CD14-positive monocyte (primary cell): ENCODE results near the gene RBFOX1. TPM values are rescaled to one million over a fixed set of nuclear protein-coding genes. Genes with fewer than 3 reads are reported as not detected.

Experiments
- DNase-seq, 3 donors: peaks; one replicate each; pipeline ENCODE4 v3.0.0-alpha.2; 2011 to 2022
- H2AFZ ChIP-seq: 2 replicates; pipeline ENCODE4 v1.6.0; 2012; ENCODE audit warnings: mild to moderate bottlenecking, low read depth, low read length, inconsistent platforms; ENCODE audit not compliant: insufficient read depth, poor library complexity, severe bottlenecking
- H3K27ac ChIP-seq, 2 donors: 1 replicate in 1 of 2; 2 replicates in 1 of 2; pipeline ENCODE4 v1.5.1; 2012 to 2013; ENCODE audit warnings: low read length in 2 of 2, control low read depth in 1 of 2, inconsistent platforms in 1 of 2, low read depth in 1 of 2, mild to moderate bottlenecking in 1 of 2
- H3K27me3 ChIP-seq, 2 donors: one replicate each; pipeline versions ENCODE4 v1.6.0 to v1.6.1; 2011 to 2013; ENCODE audit warnings: low read length in 2 of 2; ENCODE audit not compliant: control insufficient read depth in 2 of 2, insufficient read depth in 2 of 2
- H3K36me3 ChIP-seq, 2 donors: replicated peaks in 1 of 2; 1 replicate in 1 of 2; 2 replicates in 1 of 2; pipeline versions ENCODE4 v1.5.1 to v1.6.1; 2012 to 2013; ENCODE audit warnings: low read length in 2 of 2, control low read depth in 1 of 2, inconsistent platforms in 1 of 2, mild to moderate bottlenecking in 1 of 2; ENCODE audit not compliant: insufficient read depth in 2 of 2, control insufficient read depth in 1 of 2
- H3K4me1 ChIP-seq, 2 donors: 1 replicate in 1 of 2; 2 replicates in 1 of 2; pipeline versions ENCODE4 v1.5.1 to v1.6.1; 2012 to 2013; ENCODE audit warnings: low read length in 2 of 2, control low read depth in 1 of 2, inconsistent platforms in 1 of 2, mild to moderate bottlenecking in 1 of 2, moderate library complexity in 1 of 2; ENCODE audit not compliant: insufficient read depth in 2 of 2, control insufficient read depth in 1 of 2
- H3K4me2 ChIP-seq: replicated peaks from 2 replicates; pipeline ENCODE3; 2012; ENCODE audit warnings: low read length, moderate library complexity, mild to moderate bottlenecking; ENCODE audit not compliant: poor library complexity, severe bottlenecking; ENCODE audit errors: extremely low read depth
- H3K4me3 ChIP-seq, 3 experiments: fragments of 200-600 bp in 1 of 3; sonication (generic) in 1 of 3; replicated peaks in 1 of 3; 1 replicate in 2 of 3; 2 replicates in 1 of 3; pipeline ENCODE4 v1.5.1; 2011 to 2013; ENCODE audit warnings: low read length in 3 of 3, mild to moderate bottlenecking in 3 of 3, control low read depth in 2 of 3, low read depth in 2 of 3, inconsistent platforms in 1 of 3, moderate library complexity in 1 of 3
- H3K79me2 ChIP-seq: 2 replicates; pipeline ENCODE4 v1.6.0; 2012; ENCODE audit warnings: mild to moderate bottlenecking, control low read depth, inconsistent platforms, low read length, moderate library complexity; ENCODE audit not compliant: insufficient read depth
- H3K9ac ChIP-seq: 2 replicates; pipeline ENCODE4 v1.6.0; 2017; ENCODE audit warnings: low read length, mild to moderate bottlenecking; ENCODE audit not compliant: insufficient read depth, poor library complexity, severe bottlenecking
- H3K9me3 ChIP-seq, 2 donors: replicated peaks in 1 of 2; 1 replicate in 1 of 2; 2 replicates in 1 of 2; pipeline versions ENCODE4 v1.5.1 to v1.6.1; 2012 to 2013; ENCODE audit warnings: low read length in 2 of 2, control low read depth in 1 of 2; ENCODE audit not compliant: control insufficient read depth in 1 of 2, insufficient read depth in 1 of 2
- H4K20me1 ChIP-seq: 2 replicates; pipeline ENCODE4 v1.6.0; 2012; ENCODE audit warnings: mild to moderate bottlenecking, low read length, control low read depth, moderate library complexity; ENCODE audit not compliant: insufficient read depth
- H3K27ac Mint-ChIP-seq, 7 donors: one replicate each; pipeline ENCODE4 v1.8.0; 2020; ENCODE audit warnings: mild to moderate bottlenecking in 7 of 7, mixed read lengths in 7 of 7, moderate library complexity in 6 of 7, inconsistent platforms in 2 of 7
- H3K27me3 Mint-ChIP-seq, 3 donors: one replicate each; pipeline ENCODE4 v1.8.0; 2021 to 2022; ENCODE audit warnings: low read depth in 3 of 3, mild to moderate bottlenecking in 3 of 3, mixed read lengths in 3 of 3, moderate library complexity in 3 of 3, inconsistent platforms in 1 of 3
- H3K36me3 Mint-ChIP-seq, 2 donors: one replicate each; pipeline ENCODE4 v1.8.0; 2020; ENCODE audit warnings: mixed read lengths in 2 of 2, inconsistent platforms in 1 of 2, mild to moderate bottlenecking in 1 of 2
- H3K4me1 Mint-ChIP-seq: one replicate; pipeline ENCODE4 v1.8.0; 2020; ENCODE audit warnings: mild to moderate bottlenecking, mixed read lengths
- H3K4me3 Mint-ChIP-seq, 2 donors: one replicate each; pipeline ENCODE4 v1.8.0; 2020; ENCODE audit warnings: mild to moderate bottlenecking in 2 of 2, mixed read lengths in 2 of 2, moderate library complexity in 1 of 2
- H3K9me3 Mint-ChIP-seq, 7 donors: one replicate each; pipeline ENCODE4 v1.8.0; 2020 to 2022; ENCODE audit warnings: mixed read lengths in 7 of 7, mild to moderate bottlenecking in 6 of 7, moderate library complexity in 6 of 7, inconsistent platforms in 2 of 7
- CTCF ChIP-seq: fragments of 200-600 bp; IDR thresholded peaks from one replicate; pipeline ENCODE4 v1.8.0; 2022; ENCODE audit warnings: antibody characterized with exemption, mild to moderate bottlenecking
- WGBS: methylation state at CpG from one replicate; pipeline ENCODE4 v1.1.5; 2013; ENCODE audit warnings: missing lambda C conversion rate; ENCODE audit not compliant: insufficient coverage; 5-methylcytosine and 5-hydroxymethylcytosine counted together
- intact Hi-C, 2 donors: fragments of 100-400 bp; cut with micrococcal nuclease; formaldehyde crosslinking; loops; one replicate each; pipeline versions ENCODE4 v1.15.0 to v1.15.1; 2023
- polyA plus RNA-seq, 3 donors: library from polyadenylated mRNA; depleted of rRNA in 1 of 3; unstranded in 2 of 3; stranded (reverse) in 1 of 3; fragments of 300-500 nt in 2 of 3; fragments of >200 nt in 1 of 3; fragmentation: Illumina TruSeq in 2 of 3; gene quantifications; 1 replicate in 2 of 3; 2 replicates in 1 of 3; pipeline ENCODE4 v1.2.3, GENCODE V29; 2012 to 2021

Gene RBFOX1
- polyA plus RNA-seq, 3 donors: not detected

- Histone ChIP-seq H3K36me3 (no peaks in the 10 kb centered on the region), H3K4me3 (no peak overlapping the region), H3K27me3 (no peaks in the 10 kb centered on the region), H3K4me2 (no peak overlapping the region), H4K20me1 (no peaks in the 10 kb centered on the region), H3K4me1 (no peaks in the 10 kb centered on the region), H3K79me2 (no peaks in the 10 kb centered on the region), H3K9ac (no peak overlapping the region), H2AFZ (no peak overlapping the region), H3K27ac (no peak overlapping the region), H3K9me3 (no peaks in the 10 kb centered on the region)
- TF ChIP-seq CTCF: no peak
- peaks cover 0 to 2% (median 0%) of the 10 kb centered on the region in 3 donors for H3K27me3 Mint-ChIP-seq
- no peak overlapping the region for H3K27ac Mint-ChIP-seq
- H3K9me3 Mint-ChIP-seq: peaks cover 0 to 6% (median 0%) of the 10 kb centered on the region in 7 donors
- no peaks in the 10 kb centered on the region for H3K4me1 Mint-ChIP-seq
- H3K4me3 Mint-ChIP-seq: no peak overlapping the region
- no CpG with 5 or more reads among the region's 2 CpGs for WGBS
- intact Hi-C loops: loop anchor here in 1 of 2 donors (10.0 kb wide), 1 partner anchor 59 kb away; no protein-coding TSS in a partner anchor
- DNase-seq: no peak
- no peaks in the 10 kb centered on the region for H3K36me3 Mint-ChIP-seq
Observed at GRCh38 chr16:7613518-7613917, 280.9 kb downstream of the RBFOX1 start.

- Mint-ChIP-seq H3K27ac (no peak overlapping the region), H3K36me3 (no peaks in the 10 kb centered on the region), H3K27me3 (peaks cover 0 to 2% (median 0%) of the 10 kb centered on the region in 3 donors), H3K4me1 (no peaks in the 10 kb centered on the region), H3K4me3 (no peak overlapping the region), H3K9me3 (peaks cover 0 to 6% (median 0%) of the 10 kb centered on the region in 7 donors)
- DNase-seq: no peak
- Histone ChIP-seq H3K27ac (no peak overlapping the region), H3K79me2 (no peaks in the 10 kb centered on the region), H3K9ac (no peak overlapping the region), H4K20me1 (no peaks in the 10 kb centered on the region), H3K9me3 (no peaks in the 10 kb centered on the region), H3K36me3 (no peaks in the 10 kb centered on the region), H3K4me3 (no peak overlapping the region), H3K27me3 (no peaks in the 10 kb centered on the region), H2AFZ (no peak overlapping the region), H3K4me2 (no peak overlapping the region), H3K4me1 (no peaks in the 10 kb centered on the region)
- 69% methylated on average over 4 of the region's 7 CpGs for WGBS
- intact Hi-C loops: loop anchor here in 1 of 2 donors (10.0 kb wide), 1 partner anchor 59 kb away; no protein-coding TSS in a partner anchor
- TF ChIP-seq CTCF: no peak
Observed at GRCh38 chr16:7614021-7614795, 281.6 kb downstream of the RBFOX1 start.
